HG03457 (cell line): ENCODE results near the gene C19orf47.
A peak's percentile ranks its signal among the peaks of the same experiment; 100 is the strongest.

Source experiments
- ATAC-seq: cut with Tn5 transposase; IDR thresholded peaks from one replicate; pipeline ENCODE4 v1.9.1; 2021; ENCODE audit warnings: moderate number of reproducible peaks; ENCODE audit not compliant: unreplicated experiment

C19orf47 gene

DNA sequence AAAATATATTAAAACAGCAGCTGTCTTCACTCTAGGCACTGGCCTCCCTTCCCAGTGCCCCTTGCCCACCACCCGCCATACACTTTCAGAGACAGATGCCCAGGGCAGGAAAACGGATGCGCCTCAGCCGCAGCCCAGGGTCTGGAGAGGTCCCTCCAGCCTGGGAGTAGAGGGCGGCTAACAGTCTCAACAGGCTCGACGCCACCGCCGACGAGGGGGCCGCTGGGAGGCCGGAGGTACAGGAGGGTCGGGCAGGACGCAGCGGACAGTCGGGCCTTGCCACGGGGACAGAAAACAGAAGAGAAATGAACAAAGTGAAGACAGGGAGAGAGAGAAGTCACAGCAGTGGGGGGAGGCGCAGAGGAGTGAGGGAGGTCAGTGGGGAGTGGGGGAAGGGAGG lies 27.1 kb downstream of the C19orf47 start:
- no peak for ATAC-seq

DNA sequence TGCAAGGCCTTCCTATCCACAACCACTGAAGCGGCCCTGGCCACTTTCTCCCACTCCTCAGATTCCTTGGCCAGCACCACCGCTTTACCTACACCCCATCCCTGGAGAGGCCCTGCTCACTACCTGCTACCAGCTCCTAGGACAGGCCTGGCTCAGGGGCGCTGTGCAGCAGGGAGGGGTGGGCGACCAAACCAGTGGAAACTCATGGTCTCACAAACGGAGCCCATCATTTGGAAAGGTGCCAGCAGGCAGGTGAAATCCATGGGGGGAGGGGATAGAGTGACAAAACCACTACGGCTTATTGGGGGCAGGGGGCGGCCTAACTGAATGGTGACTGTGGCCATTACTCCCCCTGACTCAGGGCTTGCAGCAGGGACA lies 27.6 kb downstream of the C19orf47 start:
- no peak for ATAC-seq

DNA sequence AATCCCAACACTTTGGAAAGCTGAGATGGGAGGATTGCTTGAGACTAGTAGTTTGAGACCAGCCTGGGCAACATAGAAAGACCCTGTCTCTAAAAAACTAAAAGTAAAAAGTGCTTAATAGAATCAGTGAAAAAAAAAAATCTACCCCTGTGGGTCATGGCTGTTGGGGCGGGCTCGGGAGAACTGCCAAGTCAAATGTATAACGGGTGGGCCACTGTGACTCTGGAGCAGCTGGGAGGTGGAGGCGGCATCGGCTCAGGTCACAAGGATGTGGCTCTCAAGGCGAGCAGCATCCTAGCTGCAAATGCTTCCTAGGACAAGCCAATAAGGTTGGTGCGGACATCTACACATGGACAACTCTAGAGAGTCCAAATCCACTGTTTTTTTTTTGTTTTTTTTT lies 30.9 kb downstream of the C19orf47 start:
- no peak for ATAC-seq

DNA sequence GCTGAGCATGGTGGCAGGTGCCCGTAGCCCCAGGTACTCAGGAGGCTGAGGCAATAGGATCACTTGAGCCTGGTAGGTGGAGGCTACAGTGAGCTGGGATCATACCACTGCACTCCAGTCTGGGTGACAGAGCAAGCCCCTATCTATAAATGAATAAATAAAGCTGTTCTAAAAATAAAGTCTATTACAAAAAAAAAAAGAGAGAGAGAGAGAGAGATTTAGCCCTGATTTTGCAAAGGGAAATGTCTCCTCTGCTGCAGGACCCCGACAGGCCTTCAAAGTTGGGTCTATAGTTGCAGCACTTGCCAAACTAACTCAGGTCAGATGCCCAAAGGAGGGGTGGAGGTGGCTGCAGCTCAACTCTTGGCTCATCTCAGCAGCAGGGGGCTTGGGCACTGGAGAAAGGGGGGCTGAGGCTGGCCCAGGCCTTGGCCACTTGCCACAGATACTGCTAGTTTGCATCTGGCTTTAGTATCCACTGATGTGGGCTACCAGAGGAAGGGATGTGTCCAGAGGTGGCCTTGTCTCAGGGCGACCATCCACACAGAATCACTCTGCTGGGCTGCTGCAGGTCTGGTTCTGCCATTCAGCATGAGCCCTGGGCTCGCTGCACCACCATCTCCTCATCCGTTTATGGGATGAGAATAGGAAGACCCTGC lies 32.3 kb downstream of the C19orf47 start:
- ATAC-seq: no peak

DNA sequence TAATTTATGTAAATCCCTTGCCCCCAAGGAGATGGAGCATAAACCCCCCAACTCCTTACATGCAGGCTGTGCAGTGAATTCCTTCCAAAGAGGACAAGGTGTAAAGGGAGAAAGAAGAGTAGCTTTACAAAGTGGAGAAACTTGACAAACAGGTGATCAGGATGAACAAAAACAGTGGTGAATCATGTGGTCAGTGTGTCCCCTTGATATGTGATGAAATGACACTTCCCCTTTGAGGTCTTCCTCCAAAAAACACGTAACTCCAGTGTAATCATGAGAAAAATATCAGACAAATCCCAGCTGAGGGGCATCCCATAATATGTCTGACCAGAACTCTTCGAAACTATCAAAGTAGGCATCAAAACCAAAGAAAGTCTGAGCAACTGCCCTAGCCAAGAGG lies 33.5 kb downstream of the C19orf47 start:
- ATAC-seq: no peak

DNA sequence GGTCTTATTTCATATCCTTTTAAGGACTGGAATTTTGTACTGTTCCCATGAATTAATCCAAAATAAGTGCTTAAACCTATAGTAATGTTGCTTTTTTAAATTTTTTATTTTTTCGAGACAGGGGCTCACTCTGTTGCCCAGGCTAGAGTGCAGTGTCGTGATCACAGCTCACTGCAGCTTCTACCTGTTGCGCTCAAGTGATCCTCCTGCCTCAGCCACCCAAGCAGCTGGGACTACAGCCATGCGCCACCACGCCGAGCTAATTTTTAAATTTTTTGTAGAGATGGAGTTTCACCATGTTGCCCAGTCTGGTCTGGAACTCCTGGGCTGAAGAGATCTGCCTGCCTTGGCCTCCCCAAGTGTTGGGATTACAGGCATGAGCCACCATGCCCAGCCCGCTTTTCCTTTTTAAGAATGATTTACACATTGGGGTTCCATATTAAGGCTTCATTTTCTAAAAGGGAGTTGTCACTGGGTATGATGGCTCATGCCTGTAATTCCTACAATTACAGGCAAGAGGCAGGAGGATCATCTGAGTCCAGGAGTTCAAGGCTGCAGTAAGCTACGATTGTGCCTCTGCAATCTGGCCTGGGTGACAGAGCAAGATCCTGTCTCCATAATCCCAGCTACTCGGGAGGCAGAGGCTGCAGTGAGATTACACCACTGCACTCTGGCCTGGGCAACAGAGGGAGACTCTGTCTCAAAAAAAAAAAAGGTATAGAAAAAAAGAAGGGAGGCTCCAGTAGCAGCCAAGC lies 34.8 kb downstream of the C19orf47 start:
- ATAC-seq: no peak

DNA sequence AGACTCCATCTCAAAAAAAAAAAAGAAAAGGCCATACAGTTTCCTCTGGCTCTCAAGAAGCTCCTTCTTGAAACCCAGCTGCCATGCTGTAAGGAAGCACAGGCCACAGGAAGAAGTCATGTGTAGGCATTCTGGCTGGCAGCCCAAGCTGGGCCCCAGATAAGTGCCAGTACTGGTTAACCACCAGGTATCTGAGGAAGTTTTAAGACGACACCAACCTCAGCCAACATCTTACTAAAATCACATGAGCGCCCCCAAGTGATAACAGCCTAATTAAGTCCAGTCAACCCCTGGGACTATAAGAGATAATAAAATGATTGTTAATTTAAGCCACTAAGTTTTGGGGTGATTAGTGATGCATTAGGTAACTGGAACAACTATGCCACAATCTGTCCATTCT lies 35.7 kb downstream of the C19orf47 start:
- no peak for ATAC-seq

DNA sequence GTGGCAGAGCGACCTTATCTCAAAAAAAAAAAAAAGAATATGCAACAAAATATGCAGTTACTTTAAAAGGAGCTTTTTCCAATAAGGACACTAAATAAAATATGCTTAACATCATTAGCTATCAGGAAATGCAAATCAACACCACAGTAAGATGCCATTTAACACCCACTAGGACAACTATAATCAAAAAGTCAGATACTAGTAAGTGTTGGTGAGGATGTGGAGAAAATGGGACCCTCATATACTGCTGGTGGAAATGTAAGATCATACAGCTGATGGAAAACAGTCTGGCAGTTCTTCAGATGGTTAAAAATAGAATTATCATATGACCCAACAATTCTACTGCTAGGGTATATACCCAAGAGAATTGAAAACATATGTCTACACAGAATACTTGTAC lies 38.5 kb downstream of the C19orf47 start:
- no peak for ATAC-seq

DNA sequence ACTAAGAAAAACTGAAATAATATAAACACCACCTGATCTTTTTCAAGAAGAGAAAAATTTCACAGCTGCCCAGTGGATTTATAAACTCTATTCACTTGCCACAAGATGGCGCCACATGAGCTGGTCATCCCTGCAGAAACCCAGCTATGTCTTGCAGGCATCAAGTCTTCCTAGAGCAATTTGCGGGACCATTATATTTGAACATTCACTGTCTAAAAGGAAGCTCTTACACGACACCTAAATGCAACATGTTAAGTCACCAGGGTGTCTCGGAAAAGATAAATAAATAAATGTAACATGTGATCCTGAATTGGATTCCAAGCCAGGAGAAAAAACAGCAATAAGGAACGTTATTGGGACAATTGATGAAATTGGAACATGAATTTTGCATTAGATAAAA lies 42.8 kb downstream of the C19orf47 start:
- no peak for ATAC-seq

DNA sequence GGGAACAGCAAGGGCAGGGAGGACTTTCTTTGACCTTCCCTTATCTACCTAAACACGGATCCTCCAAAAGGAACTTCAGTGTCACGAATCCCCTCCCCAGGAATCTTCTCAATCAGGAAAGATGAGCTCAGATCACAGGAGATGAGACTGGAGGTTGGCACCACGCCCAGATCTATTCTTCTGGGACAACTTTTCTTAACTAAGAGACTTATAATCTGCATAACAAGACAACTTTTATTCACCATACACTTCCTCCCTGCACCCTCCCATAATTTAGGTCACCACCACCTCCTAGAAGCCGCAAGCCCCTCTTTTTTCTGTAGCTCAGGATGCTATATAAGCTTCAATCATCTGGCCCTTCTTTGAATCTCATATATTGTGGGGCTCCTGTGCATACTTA lies 43.9 kb downstream of the C19orf47 start:
- no peak for ATAC-seq

DNA sequence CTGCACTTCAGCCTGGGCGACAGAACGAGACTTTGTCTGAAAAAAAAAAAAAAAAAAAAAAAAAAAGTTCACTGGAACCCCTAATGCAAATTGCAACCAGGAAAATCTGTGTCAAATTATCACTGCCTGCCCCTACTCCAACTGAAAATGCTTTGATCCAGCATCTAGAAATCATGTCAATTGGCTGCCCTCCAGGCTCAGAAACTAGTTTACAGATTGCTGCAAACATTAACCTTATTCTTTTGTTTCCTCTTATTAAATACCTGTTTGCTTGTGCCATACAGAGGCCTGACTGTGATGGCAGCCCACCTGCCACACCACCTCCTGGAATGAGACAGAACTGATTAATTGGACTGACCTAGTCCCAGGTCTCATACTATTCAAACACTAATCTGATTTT lies 44.4 kb downstream of the C19orf47 start:
- no peak for ATAC-seq

DNA sequence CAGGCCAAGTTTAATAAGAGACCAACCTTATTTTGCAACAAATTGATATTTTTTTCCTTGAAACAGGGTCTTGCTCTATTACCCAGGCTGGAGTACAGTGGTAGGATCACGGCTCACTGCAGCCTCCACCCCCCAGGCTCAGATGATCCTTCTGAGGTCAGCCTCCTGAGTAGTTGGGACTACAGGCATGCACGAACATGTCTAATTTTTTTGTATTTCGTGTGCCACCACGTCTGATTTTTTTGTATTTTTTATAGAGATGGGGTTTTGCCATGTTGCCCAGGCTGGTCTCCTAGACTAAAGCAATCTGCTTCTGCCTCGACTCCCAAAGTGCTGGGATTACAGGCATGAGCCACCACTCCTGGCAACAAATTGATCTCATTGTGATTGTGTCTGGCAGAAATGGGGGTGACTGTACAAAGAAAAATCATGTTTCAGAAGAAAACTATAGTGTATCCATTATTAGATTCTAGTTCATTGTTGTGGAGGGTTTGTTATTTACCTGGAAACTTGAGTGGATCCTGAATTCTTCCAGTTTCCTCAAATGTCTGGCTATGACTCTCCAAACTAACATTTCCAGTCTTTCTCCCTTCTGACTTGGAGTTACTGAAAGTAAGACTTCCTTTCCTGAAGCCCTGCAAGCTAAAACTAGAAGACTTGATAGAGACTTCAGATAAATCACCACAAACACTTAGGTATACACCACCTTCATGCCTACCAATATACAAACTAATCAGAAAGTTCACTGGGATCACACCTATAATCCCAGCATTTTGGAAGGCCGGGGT lies 45.8 kb downstream of the C19orf47 start:
- ATAC-seq: no peak

DNA sequence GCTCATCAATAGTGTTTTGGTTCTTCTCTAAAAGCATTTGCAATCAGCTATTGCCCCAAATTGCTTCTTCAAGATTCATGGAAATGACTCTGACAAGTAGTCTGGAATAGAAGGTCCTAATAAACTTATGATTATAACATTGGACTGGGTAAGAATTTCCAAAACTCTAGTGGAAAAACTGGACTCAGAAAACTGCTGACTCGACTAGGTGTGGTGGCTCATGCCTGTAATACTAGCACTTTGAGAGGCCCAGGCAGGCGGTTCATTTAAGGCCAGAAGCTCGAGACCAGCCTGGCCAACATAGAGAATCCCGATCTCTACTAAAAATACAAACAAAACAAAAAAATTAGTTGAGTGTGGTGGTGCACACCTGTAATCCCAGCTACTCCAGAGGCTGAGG lies 47.5 kb downstream of the C19orf47 start:
- no peak for ATAC-seq

DNA sequence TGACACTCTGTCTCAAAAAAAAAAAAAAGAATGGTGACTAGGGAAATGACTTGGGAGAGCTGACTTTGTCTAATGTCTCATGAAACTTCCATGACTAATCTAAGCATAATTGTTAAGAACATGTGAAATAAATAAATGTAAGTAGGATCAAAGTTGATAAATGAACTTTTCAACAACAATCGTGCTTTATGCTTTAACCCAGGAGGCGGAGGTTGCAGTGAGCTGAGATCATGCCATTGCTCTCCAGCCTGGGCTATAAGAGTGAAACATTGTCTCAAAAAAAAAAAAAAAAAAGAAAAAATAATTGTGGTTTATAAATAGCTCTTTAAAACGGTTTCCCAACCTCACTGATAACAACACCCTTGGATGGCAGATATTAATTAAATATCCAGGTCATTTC lies 50.2 kb downstream of the C19orf47 start:
- no peak for ATAC-seq

DNA sequence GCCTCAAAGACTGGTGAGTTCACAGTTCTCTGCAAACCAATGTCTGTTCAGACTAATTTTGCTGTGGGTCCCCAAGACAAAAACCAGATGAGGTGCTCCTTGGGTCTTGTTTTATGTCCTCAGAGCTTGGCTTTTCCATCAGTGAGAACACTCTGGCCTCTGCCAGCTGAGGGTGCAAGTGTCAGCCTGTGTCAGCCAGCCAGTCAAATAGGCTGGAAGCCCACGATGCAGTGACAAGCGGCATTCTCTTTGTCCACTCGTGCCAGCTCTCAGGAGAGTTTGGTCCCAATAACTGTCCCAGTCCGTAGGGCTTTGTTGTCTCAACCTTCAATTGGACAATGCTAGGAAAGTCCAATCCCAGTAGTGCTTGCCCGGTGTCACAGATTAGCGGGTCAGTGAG lies 53.6 kb downstream of the C19orf47 start:
- no peak for ATAC-seq

DNA sequence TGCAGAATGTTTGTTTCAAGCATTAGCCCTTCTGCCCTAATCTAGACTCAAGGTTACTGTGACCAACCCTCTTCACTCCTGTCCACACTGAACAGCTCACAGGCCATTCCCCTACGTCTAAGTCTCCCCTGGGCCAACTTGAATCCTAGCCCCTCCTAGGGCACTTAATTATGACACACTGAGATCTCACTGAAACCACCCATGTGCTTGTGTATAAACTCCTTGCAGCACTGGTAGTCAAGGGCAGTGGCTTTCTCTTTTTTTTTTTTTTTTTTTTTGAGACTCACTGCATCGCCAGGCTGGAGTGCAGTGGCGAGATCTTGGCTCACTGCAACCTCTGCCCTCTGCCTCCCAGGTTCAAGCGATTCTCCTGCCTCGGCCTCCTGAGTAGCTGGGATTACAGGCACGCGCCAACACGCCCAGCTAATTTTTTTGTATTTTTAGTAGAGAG lies 61.2 kb downstream of the C19orf47 start:
- ATAC-seq: no peak

DNA sequence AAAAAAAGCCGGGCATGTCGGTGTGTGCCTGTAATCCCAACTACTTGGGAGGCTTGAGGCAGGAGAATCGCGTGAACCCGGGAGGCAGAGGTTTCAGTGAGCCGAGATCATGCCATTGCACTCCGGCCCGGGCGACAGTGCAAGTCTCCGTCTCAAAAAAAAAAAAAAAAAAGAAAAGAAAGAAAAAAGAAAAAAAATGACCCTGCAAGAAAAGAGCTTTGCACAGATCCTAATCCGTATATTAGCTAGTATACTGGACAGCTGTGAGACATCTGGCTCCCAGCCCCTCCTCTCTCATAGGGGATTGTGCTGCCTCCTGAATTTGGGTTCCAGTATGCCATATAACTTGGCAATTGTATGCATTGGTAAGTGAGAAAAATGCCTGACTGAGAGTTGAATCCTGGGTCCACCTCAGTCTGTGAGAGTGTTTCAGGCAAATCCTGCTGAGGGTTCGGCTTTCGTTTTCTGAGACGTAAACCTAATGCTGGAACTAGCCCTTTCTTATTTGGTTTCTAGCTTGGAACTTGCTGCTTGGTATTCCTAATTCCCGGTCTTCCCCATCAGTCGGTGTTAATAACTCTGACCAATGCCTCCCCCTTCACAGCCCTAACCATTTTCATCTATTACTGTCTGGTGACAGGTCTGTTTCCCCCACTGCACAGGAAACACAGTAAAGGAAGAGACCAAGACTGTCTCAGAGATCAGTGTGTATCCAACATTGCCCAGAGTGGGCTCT lies 61.8 kb downstream of the C19orf47 start:
- no peak for ATAC-seq

DNA sequence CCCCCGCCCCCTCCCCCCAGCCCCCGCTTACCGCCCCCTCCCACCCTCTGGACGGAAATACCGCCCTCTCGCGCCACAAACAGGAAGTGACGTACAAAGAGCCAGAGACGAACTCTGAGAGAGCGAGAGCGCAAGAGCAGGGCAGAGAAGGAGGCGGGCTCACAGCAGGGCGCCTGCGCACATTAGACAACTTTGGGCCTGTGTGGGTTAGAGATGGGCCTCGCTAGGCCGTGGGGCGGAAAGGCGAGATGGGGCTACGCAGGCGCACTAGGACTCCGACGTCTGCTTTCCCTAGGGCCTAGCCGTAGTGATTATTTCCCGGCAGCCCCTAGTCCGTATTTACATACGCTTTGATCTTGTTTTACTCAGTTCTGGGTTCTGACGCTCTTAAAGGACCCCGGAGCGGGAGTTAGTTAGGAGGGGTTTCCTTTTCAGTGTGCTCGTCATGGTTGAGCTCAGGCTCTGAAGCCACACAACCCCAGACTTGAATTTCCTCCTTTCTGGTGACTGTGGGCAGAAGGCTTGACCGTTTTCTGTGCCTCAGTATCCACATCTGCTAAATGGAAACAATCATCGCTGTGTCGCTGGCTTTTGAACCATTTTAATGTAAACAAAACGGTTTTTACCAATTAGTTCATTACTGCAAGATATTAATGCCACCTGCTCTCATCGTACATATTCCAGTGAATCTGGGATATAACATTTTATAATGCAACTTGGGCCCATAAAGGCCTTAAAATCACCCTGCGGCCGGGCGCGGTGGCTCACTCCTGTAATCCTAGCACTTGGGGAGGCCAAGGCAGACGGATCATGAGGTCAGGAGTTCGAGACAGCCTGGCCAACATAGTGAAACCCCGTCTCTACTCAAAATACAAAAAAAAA lies 62.6 kb downstream of the C19orf47 start:
- ATAC-seq: peak; percentile 72

DNA sequence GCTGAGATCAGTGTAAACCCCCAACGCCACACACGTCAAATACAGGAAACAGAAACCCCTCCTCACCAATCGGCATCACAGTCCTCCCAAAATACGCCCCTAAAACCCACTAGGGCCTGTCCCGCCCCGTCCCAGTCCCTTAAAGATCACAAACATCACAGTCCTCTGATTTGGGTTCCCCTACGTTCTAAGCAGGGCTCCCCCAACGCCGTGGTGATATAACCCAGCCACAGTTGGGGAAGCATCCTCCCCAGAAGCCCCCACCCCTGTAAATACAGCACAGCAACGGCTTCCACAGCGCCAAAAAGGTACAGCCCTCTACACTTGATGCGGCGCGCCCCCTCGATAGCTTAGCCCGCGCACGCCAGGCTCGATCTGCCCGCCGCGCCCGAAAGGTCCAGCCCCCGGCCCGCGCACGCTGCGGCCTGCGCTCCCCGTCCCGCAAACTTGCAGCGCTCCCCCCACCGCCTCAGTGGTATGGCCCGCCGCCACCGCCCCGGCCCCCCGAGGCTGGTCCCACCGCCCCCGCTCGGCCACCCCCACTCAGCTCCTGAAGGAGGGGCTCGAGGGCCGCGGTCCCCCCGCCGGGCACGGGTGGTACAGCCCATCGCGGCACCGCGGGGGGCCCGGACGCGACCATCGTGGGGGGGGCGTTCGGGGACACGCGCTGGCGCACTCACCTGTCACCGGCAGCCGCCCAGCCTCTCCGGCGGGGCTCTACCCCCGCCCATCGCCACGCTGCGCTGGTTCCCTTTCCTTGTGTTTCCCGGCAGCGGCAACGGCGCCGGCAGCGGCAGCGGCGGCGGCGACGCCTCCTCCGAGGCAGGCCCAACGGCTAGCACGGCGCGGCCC lies 63.5 kb downstream of the C19orf47 start, which contains the start of gene AKT2:
TSS of gene AKT2 (minus strand) at position 845 of the 852 bp plus-strand sequence. CDS start 20,078 bp downstream, outside the sequence.
- ATAC-seq: peak; percentile 12

DNA sequence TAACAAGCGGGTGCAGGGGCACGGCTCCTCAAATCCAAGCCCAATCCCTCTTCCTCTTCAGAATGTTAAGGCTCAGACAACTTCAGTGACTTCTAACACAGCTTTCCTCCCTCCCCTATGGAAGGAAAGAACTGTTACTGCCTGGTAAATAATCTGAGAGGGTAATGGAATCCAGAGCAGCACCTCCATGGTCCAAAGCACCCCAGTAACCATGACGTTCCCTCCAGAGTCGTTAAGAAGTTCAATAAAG lies 64.0 kb downstream of the C19orf47 start:
- no peak for ATAC-seq
